Lower leg skin (tissue), 3 donors: ENCODE data around the gene CLDND2.
"Not testable (repeated sequence)": the region's sequence is repeated elsewhere in the genome, so short reads cannot be mapped to it uniquely, and the experiment has no call there.

Experiments
- CTCF ChIP-seq, 3 donors: fragments of 450-650 bp; IDR thresholded peaks; one replicate each; pipeline ENCODE4 v1.5.1; 2016; ENCODE audit warnings: antibody characterized with exemption in 3 of 3, mild to moderate bottlenecking in 3 of 3, moderate library complexity in 2 of 3
- POLR2A ChIP-seq, 2 donors: fragments of 450-650 bp; IDR thresholded peaks; one replicate each; pipeline ENCODE4 v1.6.1; 2016 to 2017; ENCODE audit warnings: antibody characterized with exemption in 2 of 2, mild to moderate bottlenecking in 1 of 2, moderate library complexity in 1 of 2

- TF ChIP-seq CTCF, POLR2A (IDR thresholded peaks at IDR 0.05): not testable (repeated sequence)
Observed at GRCh38 chr19:51397453-51397852, 28.6 kb upstream of the CLDND2 start.
